PC-3 (cell line): ENCODE measurements around the gene LAMA5. TPM values are rescaled to one million over a fixed set of nuclear protein-coding genes. Genes with fewer than 3 reads are reported as not detected.
A peak's percentile ranks its signal among the peaks of the same experiment; 100 is the strongest.

Experiments used
- ATAC-seq: fragments of 200-7000 bp; cut with Tn5 transposase; 2 replicates; pipeline ENCODE4 v1.9.1; 2020; ENCODE audit warnings: mild to moderate bottlenecking, moderate library complexity
- BruUV-seq: library from RNA; stranded (reverse); fragments of 400-500 nt; replicated peaks from 2 replicates; lab custom pipeline; 2021; lab: Mats Ljungman, UMichigan
- CTCF ChIA-PET: fragments of 300-600 bp; sonication (Branson Sonifier 250); formaldehyde crosslinking; loops from one replicate; lab custom pipeline; 2022; ENCODE audit warnings: antibody characterized with exemption; lab: Charles Lee
- POLR2A ChIA-PET: fragments of 300-600 bp; sonication (Branson Sonifier 250); formaldehyde crosslinking; loops from one replicate; lab custom pipeline; 2022; ENCODE audit warnings: antibody characterized with exemption; ENCODE audit not compliant: unreplicated experiment; lab: Charles Lee
- DNase-seq: peaks from one replicate; pipeline ENCODE4 v3.0.0-alpha.2; 2015
- H2AFZ ChIP-seq: fragments of 300-600 bp; sonication (generic); 2 replicates; pipeline ENCODE4 v1.6.0; 2016; ENCODE audit warnings: antibody characterized with exemption, low read length
- H3F3A ChIP-seq: fragments of 300-600 bp; sonication (generic); one replicate; pipeline ENCODE4 v1.6.0; 2017; ENCODE audit warnings: antibody characterized with exemption, low read length, control low read depth, mild to moderate bottlenecking; ENCODE audit not compliant: unreplicated experiment
- H3K27ac ChIP-seq: fragments of 300-600 bp; sonication (generic); 2 replicates; pipeline ENCODE4 v1.5.1; 2016; ENCODE audit warnings: mild to moderate bottlenecking, low read length
- H3K27me3 ChIP-seq: fragments of 300-600 bp; sonication (generic); 2 replicates; pipeline ENCODE4 v1.6.1; 2016; ENCODE audit warnings: low read length, mixed read lengths
- H3K36me3 ChIP-seq: fragments of 300-600 bp; sonication (generic); 2 replicates; pipeline ENCODE4 v1.6.1; 2016; ENCODE audit warnings: low read depth, mixed run types, low read length, mixed read lengths
- H3K4me1 ChIP-seq: fragments of 300-600 bp; sonication (generic); 2 replicates; pipeline ENCODE4 v1.5.1; 2016; ENCODE audit warnings: low read length; ENCODE audit not compliant: insufficient read depth
- H3K4me2 ChIP-seq: fragments of 300-600 bp; sonication (generic); 2 replicates; pipeline ENCODE4 v1.6.0; 2016; ENCODE audit warnings: low read length
- H3K4me3 ChIP-seq: fragments of 300-600 bp; sonication (generic); 2 replicates; pipeline ENCODE4 v1.5.1; 2016; ENCODE audit warnings: mild to moderate bottlenecking, low read length, mixed read lengths
- H3K79me2 ChIP-seq: fragments of 300-600 bp; sonication (generic); 2 replicates; pipeline ENCODE4 v1.6.1; 2017; ENCODE audit warnings: low read length, mixed read lengths
- H3K9ac ChIP-seq: fragments of 300-600 bp; sonication (generic); 2 replicates; pipeline ENCODE4 v1.6.0; 2016; ENCODE audit warnings: mild to moderate bottlenecking, low read length
- H3K9me2 ChIP-seq: fragments of 300-600 bp; sonication (generic); replicated peaks from 2 replicates; pipeline ENCODE4 v1.6.1; 2016; ENCODE audit warnings: mixed run types, low read length, mixed read lengths
- H3K9me3 ChIP-seq: fragments of 300-600 bp; sonication (generic); 2 replicates; pipeline ENCODE4 v1.6.1; 2016; ENCODE audit warnings: low read length, mixed read lengths
- H4K20me1 ChIP-seq: fragments of 300-600 bp; sonication (generic); 2 replicates; pipeline ENCODE4 v1.6.1; 2016; ENCODE audit warnings: low read length, mixed read lengths
- CTCF ChIP-seq: fragments of 300-600 bp; sonication (generic); conservative IDR thresholded peaks from 2 replicates; pipeline ENCODE4 v1.5.1; 2017; ENCODE audit warnings: antibody characterized with exemption, low read depth, mild to moderate bottlenecking, low read length
- EZH2 ChIP-seq: fragments of 300-600 bp; sonication (generic); IDR thresholded peaks from one replicate; pipeline ENCODE4 v1.6.1; 2017; ENCODE audit warnings: antibody characterized with exemption, mild to moderate bottlenecking, low read length; ENCODE audit not compliant: unreplicated experiment
- EZH2phosphoT487 ChIP-seq: fragments of 300-600 bp; sonication (generic); IDR thresholded peaks from 2 replicates; pipeline ENCODE4 v1.6.1; 2018; ENCODE audit warnings: mild to moderate bottlenecking, antibody characterized with exemption, low read length, borderline replicate concordance
- intact Hi-C: fragments of 100-400 bp; cut with micrococcal nuclease; formaldehyde crosslinking; loops from 2 replicates; pipeline ENCODE4 v1.9.0; 2023
- total RNA-seq: library from RNA; depleted of rRNA; stranded (reverse); fragments of >200 nt; gene quantifications from 2 replicates; pipeline ENCODE4 v1.2.3, GENCODE V29; 2014

LAMA5 gene
- total RNA-seq, 1 experiment from 2014 or later = 196 TPM

DNA sequence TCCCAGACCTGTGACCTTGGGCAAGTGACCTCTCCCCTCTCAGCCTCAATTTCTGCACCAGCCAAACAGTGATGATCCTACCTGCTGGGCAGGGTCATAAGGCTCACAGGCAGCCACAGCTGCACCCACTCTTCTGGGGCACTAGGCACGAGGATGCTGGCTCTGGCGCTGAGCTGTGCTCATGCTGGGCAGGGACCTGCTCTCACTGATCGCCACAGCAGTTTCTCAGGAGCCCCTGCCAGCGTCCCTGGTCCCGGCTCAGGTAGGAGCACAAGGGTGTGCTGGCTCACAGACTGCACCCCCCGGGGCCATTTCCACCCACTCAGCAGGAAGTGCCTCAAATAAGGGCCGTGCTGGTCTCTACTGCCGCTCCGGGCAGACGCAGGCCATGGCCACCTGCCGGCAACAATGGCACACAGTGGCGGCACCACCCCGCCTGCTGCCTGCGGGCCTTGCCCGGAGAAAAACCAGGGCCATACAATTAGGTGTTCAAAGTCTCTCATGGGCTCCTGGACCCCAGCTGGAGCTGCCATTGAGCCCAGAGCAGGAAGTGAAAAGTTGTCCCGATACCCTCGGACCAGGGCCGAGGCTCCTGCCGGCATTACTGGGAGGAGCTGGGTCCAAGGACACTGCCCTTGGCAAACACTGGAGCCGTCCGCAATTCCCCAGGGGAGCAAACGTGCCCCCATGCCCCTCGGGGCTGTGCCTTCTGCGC, 44.5 kb upstream of the LAMA5 start:
- no TSS peak for BruUV-seq
- ATAC-seq = no peak
- H3K36me3 ChIP-seq = no peaks in the 10 kb centered on the region
- H3K79me2 ChIP-seq = peaks cover 2% of the 10 kb centered on the region
- DNase-seq = no peak
- peaks cover 7% of the 10 kb centered on the region for H3K4me1 ChIP-seq
- H3K27me3 ChIP-seq = no peaks in the 10 kb centered on the region
- H2AFZ ChIP-seq = no peak overlapping the region
- no peak overlapping the region for H3K4me2 ChIP-seq
- H3K9ac ChIP-seq = no peak overlapping the region
- no peak for TF ChIP-seq EZH2
- TF ChIP-seq EZH2phosphoT487 = no peak
- no peak for TF ChIP-seq CTCF
- ChIA-PET POLR2A (no interaction called here), CTCF (no interaction called here)
- no peak overlapping the region for H3K27ac ChIP-seq
- no peaks in the 10 kb centered on the region for H4K20me1 ChIP-seq
- H3F3A ChIP-seq = no peaks in the 10 kb centered on the region
- no peaks in the 10 kb centered on the region for H3K9me3 ChIP-seq
- intact Hi-C loops = loop anchor here (2.0 to 5.0 kb wide), 2 partner anchors 76 to 85 kb away; no protein-coding TSS in a partner anchor
- H3K4me3 ChIP-seq = no peak overlapping the region
- no peaks in the 10 kb centered on the region for H3K9me2 ChIP-seq

GRCh38 chr20:62410746-62411478, 43.8 kb upstream of the LAMA5 start:
- no peak overlapping the region for H3K4me3 ChIP-seq
- H3K9me3 ChIP-seq = no peaks in the 10 kb centered on the region
- H3K27me3 ChIP-seq = no peaks in the 10 kb centered on the region
- H3F3A ChIP-seq = no peaks in the 10 kb centered on the region
- CTCF ChIA-PET = interaction anchor here (1.8 kb wide), 1 partner anchor 205 kb away, joined by 5 read pairs; no protein-coding TSS in a partner anchor
- intact Hi-C loops = loop anchor here (2.0 to 5.0 kb wide), 2 partner anchors 76 to 86 kb away; no protein-coding TSS in a partner anchor
- TF ChIP-seq EZH2phosphoT487 = no peak
- TF ChIP-seq CTCF = no peak
- TF ChIP-seq EZH2 = no peak
- H4K20me1 ChIP-seq = no peaks in the 10 kb centered on the region
- no peak overlapping the region for H3K27ac ChIP-seq
- no peaks in the 10 kb centered on the region for H3K9me2 ChIP-seq
- peak overlapping the region; percentile 73; the same call in 1 of the 2 replicates for H3K4me2 ChIP-seq
- DNase-seq (no peak), ATAC-seq (no peak)
- peaks cover 12% of the 10 kb centered on the region for H3K4me1 ChIP-seq
- H2AFZ ChIP-seq = no peak overlapping the region
- no peak overlapping the region for H3K9ac ChIP-seq
- BruUV-seq = no TSS peak
- H3K36me3 ChIP-seq = no peaks in the 10 kb centered on the region
- H3K79me2 ChIP-seq = peaks cover 9% of the 10 kb centered on the region
- POLR2A ChIA-PET = no interaction called here
